ENCODE data around the gene ATXN7L1. TPM values are rescaled to one million over a fixed set of nuclear protein-coding genes. Genes with fewer than 3 reads are reported as not detected.

ATXN7L1 gene
- total and polyA plus RNA-seq, 2 of the 4 experiments (the other 2 are of a cell fraction): 3.5 to 4.3 TPM

DNA sequence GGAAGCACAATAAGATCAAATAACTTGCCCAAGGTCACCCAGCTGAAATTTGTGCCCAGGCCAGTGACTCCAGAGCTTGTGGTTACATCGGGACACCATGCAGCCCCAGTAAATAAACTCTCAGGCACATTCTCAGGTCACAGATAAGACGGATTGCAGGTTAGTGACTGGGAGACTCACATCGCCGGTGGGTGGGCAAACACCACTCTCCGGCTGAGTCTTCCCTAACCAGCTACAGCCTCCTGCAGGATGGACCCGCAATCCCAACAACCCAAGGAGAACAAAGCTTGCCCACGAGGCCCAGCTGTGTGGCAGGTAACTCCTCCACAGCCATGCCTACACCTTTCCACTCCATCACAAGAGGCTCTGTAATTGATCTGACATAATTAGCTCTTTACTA lies 213.4 kb downstream of the ATXN7L1 start:
- dilution Hi-C loops (cut with HindIII; ENCODE audit: low sequenced_read_pairs, unreplicated experiment): no loop called here
- Histone ChIP-seq H3K4ac (ENCODE audit: low read depth, low read length) (no peak overlapping the region), H2BK5ac (ENCODE audit: low read depth, low read length, poor library complexity, severe bottlenecking) (no peak overlapping the region), H4K91ac (ENCODE audit: insufficient read depth, low read depth, low read length) (no peak overlapping the region), H3K36me3 (ENCODE audit: control insufficient read depth, insufficient read depth, low read length) (peaks cover 12% of the 10 kb centered on the region; the same call in 1 of the 2 replicates), H2BK15ac (ENCODE audit: low read depth, low read length) (no peak overlapping the region), H3K14ac (replicated peaks; ENCODE audit: low read depth, low read length) (no peak overlapping the region), H3K9ac (ENCODE audit: low read depth, low read length) (no peak overlapping the region), H3K56ac (ENCODE audit: extremely low read depth, insufficient read depth, low read length) (no peak overlapping the region), H3K23ac (ENCODE audit: low read depth, low read length) (no peak overlapping the region), H2BK20ac (ENCODE audit: low read depth, low read length) (no peak overlapping the region), H3K4me2 (ENCODE audit: low read depth, low read length) (no peak overlapping the region), H3K9me3 (ENCODE audit: control insufficient read depth, insufficient read depth, low read length) (no peaks in the 10 kb centered on the region), H3K79me1 (ENCODE audit: low read depth in 1 of 2, low read length in 2 of 2) (no peaks in the 10 kb centered on the region), H3K4me3 (ENCODE audit: insufficient read depth, low read depth, low read length) (no peak overlapping the region), H3K4me1 (ENCODE audit: control insufficient read depth, insufficient read depth, low read length) (no peaks in the 10 kb centered on the region; the same call in 1 of the 2 replicates), H4K20me1 (ENCODE audit: insufficient read depth, low read length) (no peaks in the 10 kb centered on the region; the same call in 1 of the 2 replicates), H4K8ac (ENCODE audit: low read depth in 2 of 2, low read length in 2 of 2) (no peak overlapping the region), H2BK120ac (ENCODE audit: low read depth, low read length) (no peak overlapping the region), H2AK5ac (ENCODE audit: low read depth, low read length) (no peak overlapping the region), H2AFZ (replicated peaks; ENCODE audit: low read length, poor library complexity) (no peak overlapping the region), H3K18ac (ENCODE audit: low read depth, low read length) (no peak overlapping the region), H2AK9ac (replicated peaks; ENCODE audit: low read depth, low read length, poor library complexity) (no peak overlapping the region), H3K27me3 (ENCODE audit: control insufficient read depth, insufficient read depth, low read length) (no peaks in the 10 kb centered on the region), H4K5ac (ENCODE audit: low read depth, low read length) (no peak overlapping the region), H3K9me1 (ENCODE audit: insufficient read depth, low read length) (peaks cover 7% of the 10 kb centered on the region; the same call in 1 of the 2 replicates), H3K27ac (ENCODE audit: insufficient read depth, low read length) (no peak overlapping the region)
- 20% methylated on average over 1 of the region's 7 CpGs; no CpG with 5 or more reads in 1 of the 2 experiments for WGBS, 2 experiments (ENCODE audit: extremely low coverage in 2 of 2, insufficient read length in 1 of 2)
- BruUV-seq (replicated peaks): no TSS peak
- in situ Hi-C loops (cut with MboI; ENCODE audit: low sequenced_read_pairs): no loop called here
- TF ChIP-seq NFE2L2 (IDR thresholded peaks at IDR 0.05; ENCODE audit: low read depth, low read length) (no peak), MXI1 (IDR thresholded peaks at IDR 0.05; ENCODE audit: borderline replicate concordance, low read depth, low read length) (no peak), CHD1 (IDR thresholded peaks at IDR 0.05; ENCODE audit: low read depth, low read length) (no peak), MAFK (IDR thresholded peaks at IDR 0.05; ENCODE audit: low read depth, low read length) (no peak)
- TF ChIP-seq, protein P1, sequence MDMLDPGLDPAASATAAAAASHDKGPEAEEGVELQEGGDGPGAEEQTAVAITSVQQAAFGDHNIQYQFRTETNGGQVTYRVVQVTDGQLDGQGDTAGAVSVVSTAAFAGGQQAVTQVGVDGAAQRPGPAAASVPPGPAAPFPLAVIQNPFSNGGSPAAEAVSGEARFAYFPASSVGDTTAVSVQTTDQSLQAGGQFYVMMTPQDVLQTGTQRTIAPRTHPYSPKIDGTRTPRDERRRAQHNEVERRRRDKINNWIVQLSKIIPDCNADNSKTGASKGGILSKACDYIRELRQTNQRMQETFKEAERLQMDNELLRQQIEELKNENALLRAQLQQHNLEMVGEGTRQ (IDR thresholded peaks at IDR 0.05; ENCODE audit: low read depth, low read length): no peak
- intact Hi-C loops (cut with micrococcal nuclease): no loop called here
- DNase-seq: no peak
- ChIA-PET POLR2A (ENCODE audit: unreplicated experiment) (no interaction called here), CTCF (no interaction called here)
- ATAC-seq (ENCODE audit: low read depth): no peak

Data from IMR-90 (cell line).